T-helper 22 cell (primary cell): ENCODE measurements around the gene NSL1.
"Not testable (repeated sequence)": the region's sequence is repeated elsewhere in the genome, so short reads cannot be mapped to it uniquely, and the experiment has no call there.

Experiments used
- DNase-seq: peaks from one replicate; pipeline ENCODE4 v3.0.0-alpha.2; 2020; ENCODE audit warnings: low read depth

NSL1 gene

DNA sequence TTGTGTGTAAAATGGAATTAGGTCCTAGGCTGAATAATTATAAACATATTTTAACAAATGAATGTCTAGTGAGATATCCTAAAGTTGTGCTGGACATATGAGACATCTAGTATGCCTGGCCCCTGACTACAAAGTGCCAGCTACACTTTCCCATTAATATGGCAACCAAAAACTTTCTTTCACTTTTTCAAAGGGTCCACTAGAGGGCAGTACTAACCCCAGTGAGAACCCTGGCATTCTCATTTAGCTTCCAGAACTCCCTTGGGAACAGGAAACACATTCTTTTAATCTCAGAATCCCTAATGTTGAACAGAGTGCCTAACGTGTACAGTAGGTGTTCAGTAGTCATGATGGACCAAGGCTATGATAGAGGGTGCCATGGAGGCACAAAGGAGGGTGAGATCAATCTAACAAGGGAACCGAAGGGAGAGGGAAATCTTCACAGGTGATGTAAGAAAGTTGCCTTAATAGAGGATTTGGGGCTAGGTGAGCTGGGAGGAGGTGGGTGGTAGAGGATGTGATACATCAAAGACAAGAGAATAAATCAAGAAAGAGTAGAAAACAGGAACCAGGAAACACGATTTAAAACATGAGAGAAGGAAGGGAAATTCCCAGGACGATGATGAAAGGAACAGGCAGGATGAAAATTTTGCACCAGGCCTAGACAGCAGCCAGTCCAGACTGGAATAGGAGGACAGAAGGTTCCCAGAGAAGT is 41.6 kb downstream of the NSL1 start:
- no peak for DNase-seq

DNA sequence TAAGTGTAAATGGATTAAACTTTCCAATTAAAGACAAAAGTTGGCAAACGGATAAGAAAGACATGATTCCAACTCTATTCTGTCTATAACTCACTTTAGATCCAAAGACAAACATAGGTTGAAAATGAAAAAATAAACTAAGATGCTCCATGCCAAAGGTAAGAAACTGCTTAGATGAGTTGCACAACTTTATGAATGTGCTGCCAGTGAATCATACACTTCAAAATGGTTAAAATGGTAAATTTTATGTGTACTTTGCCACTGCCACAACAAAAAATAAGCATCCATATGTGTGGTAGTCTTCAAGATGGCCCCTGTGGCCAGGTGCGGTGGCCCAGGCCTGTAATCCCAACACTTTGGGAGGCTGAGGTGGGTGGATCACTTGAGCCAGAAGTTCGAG is 45.0 kb downstream of the NSL1 start:
- DNase-seq = no peak

DNA sequence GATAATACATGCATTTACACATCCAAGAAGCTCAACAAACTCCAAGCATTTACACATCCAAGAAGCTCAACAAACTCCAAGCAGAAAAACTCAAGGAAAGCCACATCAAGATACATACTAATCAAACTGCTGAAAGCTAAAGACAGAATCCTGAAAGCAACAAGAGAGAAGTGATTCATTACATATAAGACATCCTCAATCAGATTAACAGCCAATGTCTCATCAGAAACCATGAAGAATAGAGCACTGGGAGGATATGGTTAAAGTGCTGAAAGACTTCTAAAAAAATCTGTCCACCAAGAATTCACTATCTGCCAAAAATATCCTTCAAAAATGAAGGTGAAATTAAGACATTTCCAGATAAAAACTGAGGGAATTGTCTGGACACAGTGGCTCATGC is 46.3 kb downstream of the NSL1 start:
- no peak for DNase-seq

DNA sequence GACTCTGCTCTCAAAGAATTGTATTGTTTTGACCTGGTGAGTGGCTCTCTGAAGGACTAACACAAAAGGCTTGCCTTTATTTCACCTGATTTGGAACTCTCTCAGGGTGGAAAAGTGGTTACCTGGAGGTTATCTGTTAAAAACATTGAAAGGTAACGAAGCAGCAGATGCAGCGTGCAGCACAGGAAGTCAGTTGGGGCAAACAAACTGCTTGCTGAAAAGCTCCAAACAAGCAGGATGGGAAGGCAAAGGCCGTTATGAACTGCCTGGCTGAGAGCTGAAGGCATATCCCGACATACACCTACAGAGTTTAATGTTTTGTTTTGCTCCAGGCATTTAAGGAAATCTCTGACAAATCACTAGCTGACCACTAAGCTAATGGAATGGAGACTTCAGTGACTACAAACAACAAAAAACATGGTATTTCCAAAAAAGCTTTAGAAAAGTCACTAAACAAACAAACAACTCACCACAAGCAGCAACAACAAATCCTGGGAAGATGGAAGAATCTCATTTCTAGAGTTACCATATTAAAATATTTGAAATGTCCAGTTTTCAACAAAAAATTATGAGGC is 47.6 kb downstream of the NSL1 start:
- no peak for DNase-seq

DNA sequence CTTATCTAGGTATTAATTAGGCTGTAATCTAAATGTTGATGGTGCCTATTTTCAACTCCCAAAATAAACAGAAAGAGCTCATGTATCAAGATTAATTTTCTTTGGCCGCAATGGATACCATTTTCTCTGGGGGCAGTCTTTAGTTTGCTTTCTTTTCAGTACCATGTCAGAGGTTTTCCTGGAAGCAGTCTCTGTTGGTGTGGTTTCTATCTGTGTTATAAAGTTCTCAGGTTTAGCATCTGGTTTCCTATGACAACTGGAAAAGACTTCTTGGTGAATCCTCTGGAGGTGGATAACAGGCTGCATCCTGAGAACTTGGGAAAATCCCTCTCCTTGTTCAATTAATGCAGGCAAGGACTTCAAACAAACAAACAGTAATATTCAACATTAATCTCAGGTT is 53.2 kb downstream of the NSL1 start:
- DNase-seq = no peak

DNA sequence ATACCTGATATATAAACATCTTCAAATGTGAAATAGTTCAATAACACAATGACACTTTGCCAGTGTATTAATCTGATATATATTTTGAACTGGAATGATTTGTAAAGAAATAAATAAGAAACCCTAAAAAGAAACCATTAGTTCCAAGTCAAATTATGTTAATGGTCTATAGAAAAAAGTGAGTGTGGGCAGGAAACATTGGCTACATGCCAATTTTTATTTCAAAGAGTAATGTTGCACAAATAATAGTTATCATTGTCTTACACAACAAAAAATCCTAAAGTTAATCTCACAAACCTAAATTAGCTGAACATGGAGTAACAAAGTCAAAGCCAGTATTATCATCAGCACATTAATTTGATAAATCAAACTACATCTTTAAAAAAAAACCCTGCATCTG is 54.0 kb downstream of the NSL1 start:
- no peak for DNase-seq

DNA sequence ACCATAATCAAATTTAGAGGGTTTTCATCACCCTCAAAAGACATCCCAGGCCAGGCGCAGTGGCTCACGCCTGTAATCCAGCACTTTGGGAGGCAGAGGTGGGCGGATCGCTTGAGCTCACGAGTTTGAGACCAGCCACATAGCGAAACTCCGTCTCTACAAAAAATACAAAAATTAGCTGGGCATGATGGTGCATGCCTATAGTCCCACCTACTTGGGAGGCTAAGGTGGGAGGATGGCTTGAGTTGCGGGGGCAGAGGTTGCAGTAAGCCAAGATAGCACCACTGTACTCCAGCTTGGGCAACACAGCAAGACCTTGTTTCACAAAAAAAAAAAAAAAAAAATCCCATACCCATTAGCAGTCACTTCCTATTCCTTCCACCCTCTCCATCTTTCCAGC is 58.5 kb downstream of the NSL1 start:
- no peak for DNase-seq

DNA sequence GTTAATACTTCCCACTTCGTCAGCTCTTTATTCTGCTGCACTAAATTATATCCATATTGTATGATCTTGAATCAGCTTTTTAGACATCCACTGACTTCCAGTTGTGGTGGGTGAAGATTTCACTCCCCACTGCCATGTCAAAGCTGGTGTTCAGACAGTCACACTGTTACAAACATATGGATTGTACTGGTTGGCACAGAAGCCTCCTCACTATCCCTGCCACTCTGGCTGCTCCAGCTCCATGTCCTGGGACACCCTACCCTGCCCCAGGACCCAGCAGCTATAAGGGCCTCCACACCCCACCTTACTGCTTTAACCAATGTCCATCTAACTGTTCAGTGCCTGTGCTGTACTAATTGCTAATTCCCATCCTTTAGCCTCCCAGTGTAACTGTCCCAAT is 59.9 kb downstream of the NSL1 start:
- DNase-seq = no peak

DNA sequence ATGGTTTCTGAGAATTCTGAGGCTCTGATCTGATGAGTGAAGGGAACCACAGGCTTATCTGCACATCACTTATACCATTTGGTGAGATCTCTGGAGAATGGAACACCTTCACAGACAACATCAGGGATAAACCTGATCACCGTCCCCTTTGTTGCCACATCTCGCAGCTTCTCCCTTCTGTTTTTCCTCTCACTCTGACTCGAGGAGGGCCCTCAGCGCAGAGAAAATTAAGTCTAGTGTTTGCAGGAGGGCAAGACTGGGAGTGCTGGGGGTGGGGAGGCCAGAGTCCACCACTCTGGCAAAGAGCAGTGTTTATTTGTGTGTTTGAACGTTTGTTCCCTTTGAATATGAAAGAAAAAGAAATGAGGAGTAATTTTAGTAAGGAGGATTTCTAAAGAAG is 63.0 kb downstream of the NSL1 start:
- DNase-seq = no peak

DNA sequence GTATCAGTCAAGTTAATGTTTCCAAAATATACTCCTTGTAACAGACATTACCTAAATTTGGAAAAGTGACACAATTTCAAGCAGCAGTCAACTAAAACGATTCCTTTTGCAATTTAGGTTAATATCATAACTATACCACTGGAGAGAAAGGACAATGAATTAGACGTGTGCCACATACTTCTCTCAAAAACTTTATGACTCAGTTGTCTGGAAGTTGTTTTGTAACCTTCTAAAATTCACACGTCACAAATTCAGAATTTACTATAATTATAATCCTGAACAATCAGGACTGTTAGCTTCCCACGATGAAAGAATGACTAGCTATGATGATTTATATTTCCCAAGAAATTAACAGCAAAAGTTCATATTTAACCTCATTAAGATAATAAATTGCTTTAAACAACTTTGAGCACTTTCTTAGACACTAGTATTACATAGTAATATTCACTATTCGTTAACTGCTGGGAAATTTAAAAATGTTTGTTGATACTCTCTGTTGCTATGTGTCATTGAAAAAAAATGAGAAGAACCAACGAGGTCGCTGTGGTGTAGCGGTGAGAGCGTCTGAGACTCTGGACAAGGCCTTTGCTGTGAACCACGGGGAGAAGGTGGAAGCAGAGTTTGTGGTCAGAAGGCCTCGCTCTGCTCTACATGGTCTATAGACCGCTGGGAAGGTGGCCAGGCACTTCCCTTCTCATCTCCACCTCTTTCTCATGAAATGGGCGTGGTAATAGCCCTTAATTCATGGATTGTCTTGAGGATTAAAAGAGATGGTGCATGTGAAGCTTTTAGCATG is 64.0 kb downstream of the NSL1 start:
- no peak for DNase-seq

DNA sequence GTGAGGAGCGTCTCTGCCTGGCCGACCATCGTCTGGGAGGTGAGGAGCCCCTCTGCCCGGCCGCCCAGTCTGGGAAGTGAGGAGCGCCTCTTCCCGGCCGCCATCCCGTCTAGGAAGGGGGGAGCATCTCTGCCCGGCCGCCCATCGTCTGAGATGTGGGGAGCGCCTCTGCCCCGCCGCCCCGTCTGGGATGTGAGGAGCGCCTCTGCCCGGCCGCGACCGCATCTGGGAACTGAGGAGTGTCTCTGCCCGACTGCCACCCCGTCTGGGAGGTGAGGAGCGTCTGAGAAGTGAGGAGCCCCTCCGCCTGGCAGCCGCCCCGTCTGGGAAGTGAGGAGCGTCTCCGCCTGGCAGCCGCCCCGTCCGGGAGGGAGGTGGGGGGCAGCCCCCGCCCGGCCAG is 66.9 kb downstream of the NSL1 start:
- DNase-seq = not testable (repeated sequence)

DNA sequence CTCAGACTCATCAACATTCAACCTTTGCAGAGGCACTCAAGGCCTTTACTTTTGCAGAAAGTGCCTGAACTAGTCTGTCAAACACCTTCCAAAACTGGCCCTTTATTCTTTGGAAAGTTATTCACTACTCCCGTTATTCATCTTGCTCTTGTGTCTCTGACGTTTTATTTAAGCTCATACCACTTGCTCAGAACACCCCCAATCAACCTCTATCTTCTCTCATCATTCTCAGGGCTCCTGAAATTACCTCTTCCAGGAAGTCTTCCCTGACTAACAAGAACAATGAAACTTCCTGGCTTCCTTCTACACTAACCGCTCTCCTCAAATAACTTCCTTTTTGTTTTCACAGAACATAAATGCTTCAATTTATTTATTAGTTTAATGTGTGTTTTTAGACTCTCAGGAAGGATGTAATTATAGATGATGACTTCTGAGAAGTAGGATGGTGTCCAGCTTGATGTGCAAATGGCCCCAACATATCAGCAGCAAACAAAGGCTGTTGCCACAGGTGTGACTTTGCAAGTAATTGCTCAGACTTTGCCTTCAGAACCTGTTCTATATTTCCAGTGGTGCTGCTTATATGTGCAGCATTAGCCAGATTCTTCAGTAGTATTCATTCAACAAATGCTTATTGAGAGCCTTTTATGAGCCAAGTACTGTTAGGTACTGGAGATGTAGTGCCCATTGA is 69.2 kb downstream of the NSL1 start:
- no peak for DNase-seq

DNA sequence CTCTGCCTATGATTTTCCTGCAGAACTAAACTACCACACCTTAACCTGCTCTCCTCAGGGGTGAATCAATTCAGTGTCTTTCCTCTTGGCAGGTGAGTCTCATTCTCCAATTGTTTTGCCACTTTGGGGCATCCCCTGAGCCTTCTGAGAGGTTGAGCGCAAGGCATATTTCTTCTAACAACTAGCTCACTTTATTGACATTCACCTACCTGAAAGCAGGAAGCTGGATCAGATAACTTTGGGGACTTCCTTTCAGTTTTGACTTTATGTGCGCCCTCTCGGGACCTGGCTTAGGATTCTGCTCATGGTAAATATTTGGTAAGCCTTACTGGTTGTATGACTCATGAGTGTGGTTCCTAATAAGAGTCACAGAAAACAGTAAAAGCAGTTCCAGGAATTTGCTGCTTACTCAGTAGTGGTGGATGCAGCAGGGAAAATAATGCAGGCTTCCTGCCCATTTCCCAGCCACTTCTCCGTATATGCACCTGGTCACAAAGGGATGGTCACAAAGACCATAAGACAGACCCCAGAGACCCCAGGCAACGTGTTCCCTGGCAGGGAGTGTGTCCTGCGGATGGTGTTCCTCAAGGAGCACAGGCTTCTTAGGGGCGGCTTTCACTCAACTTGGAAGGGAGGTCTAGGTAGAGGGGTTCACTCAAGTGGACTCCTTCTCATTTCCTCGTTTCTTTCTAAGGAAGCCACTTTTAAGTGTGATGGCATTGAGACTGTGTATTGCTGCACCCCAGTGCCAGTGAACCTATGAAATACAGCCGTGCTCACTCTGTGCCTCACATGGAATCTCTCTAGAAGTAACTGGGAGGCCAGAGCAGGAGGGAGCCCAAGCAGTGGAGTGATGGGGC is 70.0 kb downstream of the NSL1 start:
- DNase-seq = no peak

DNA sequence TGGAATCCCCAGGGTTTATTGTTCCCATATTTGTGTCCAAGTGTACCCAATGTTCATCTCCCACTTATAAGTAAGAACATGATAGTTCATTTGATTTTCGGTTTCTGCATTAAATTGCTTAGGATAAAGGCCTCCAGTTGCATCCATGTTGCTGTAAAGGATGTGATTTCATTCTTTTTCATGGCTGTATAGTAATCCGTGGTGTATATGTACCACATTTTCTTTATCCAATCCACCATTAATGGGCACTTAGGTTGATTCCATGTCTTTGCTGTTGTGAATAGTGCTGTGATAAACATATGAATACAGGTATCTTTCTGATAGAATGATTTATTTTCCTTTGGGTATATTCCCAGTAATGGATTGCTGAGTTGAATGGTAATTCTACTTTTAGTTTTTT is 71.9 kb downstream of the NSL1 start:
- no peak for DNase-seq

DNA sequence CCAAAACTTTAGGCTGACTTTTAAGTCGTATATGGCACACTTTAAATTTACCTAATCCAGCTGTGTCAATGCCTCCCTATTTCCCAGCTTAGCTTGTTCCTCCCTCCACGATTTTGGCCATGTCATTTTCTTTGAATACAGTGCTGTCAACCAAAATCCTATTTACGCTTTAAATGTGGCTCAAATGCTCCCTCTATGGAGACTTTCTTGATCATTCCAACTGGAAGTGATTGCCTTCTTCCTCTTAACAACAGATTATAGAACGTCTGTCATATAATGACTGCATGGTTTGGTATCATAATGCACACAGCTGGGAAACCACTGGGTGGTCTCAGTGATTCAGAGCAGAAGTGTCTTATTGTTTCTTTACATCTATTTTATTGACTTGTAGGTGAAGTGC is 73.1 kb downstream of the NSL1 start:
- no peak for DNase-seq

DNA sequence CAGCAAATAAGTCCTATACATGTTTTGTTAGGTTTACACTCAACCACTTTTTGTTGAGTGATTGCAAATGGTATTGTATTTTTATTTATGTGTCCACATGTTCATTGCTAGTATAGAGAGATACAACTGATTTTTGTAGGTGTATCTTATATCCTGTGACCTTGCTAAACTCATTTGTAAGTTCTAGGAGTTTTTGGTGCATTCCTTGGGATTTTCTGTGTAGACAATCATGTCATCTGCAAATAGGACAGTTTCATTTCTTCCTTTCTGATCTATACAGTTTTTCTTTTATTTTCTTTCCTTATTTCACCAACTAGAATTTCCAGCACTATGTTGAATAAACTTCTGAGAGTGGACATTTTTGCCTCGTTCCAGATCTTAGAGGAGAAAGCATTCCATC is 75.4 kb downstream of the NSL1 start:
- DNase-seq = no peak

DNA sequence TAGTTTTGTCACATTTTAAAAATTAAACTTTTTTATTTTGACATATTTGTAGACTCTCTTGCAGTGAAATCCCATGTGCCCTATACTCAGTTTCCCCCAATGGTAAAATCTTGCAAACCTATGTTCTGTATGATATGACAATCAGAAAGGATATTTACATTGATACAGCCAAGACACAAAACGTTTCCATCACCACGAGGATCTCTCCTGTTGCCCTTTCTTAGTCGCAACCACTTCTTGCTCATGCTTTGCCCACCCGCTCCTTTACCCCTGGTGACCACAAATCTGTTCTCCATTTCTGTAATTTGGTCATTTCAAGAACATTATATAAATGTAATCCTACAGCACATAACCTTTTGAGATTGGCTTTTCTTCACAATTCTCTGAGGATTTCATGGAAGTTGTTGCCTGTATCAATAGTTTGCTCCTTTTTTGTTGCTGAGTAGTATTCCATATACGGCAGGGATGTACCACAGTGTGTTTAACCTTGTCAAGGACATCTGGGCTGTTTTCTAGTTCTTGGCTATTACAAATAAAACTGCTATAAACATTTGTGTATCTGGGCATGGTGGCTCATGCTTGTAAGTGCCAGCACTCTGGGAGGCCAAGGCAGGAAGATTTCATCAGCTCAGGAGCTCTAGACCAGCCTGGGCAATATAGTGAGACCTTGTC is 78.0 kb downstream of the NSL1 start:
- DNase-seq = no peak

DNA sequence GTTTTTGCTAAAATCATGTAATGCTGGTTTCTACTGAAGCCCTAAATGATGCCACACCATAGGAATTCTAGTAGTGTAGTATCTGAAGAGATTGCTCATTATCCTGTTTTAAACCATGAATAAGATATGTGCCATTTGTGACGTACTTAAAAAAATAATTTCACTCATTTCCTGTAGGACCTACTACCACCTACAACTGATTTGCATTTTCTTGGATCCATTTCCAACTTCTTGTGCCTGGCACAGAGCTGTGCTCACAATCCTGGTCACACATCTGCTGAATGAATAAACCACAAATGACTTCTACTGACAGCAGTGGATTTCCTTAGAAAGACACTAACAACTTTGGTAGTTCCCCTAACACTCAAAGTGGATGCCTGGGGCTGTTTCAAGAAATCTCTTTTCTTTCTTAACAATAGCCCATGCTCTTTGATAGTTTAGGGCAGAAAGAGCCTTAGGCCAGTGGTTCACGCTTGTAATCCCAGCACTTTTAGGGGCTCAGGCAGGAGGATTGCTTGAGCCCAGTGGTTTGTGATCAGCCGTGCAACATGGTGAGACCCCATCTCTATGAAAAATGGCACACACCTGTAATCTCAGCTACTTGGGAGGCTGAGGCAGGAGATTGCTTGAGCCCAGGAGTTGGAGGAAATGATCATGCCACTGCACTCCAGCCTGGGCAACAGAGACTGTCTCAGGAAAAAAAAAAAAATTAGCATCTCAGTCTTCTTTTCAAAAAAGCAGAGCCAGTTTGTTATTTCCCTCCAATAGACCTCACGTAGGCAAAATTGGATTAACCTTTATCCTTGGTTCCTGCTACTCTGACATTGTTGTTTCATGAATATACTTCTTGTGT is 78.9 kb downstream of the NSL1 start:
- no peak for DNase-seq

DNA sequence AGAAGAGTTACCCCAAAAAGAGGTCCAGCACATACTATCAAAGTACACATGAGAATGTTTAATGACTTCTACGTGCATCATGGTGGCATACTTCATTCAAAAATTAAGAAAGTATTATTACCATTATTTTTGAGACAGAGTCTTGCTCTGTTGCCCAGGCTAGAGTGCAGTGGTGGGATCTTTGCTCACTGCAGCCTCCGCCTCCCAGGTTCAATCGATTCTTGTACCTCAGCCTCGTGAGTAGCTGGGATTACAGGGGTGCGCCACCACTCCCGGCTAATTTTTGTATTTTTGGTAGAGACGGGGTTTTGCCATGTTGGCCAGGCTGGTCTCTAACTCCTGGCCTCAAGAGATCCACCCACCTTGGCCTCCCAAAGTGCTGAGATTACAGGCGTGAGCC is 79.6 kb downstream of the NSL1 start:
- DNase-seq = not testable (repeated sequence)

DNA sequence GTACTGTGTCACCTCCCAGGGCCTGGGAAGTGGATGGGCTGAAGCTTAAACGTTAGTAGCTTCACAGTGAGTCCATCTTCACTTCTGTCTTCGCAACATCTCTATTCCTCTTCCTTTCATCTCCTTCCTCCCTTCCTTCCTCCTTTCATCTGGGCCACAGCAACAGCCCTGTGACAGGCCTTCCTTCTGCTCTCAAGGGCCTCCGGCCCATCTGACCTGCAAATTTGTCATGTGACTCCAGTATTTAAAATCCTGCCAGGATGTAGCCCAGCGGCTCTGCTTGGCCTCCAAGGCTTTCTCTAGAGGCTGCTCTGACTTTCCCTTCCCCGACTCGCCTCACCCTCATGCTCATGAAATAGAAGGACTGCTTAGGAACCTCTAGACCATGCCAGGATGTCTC is 81.0 kb downstream of the NSL1 start:
- DNase-seq = no peak
